GM23338 (cell line): Measurements from ENCODE around the gene UPK1B. TPM values are rescaled to one million over a fixed set of nuclear protein-coding genes. Genes with fewer than 3 reads are reported as not detected.

ENCODE experiments used
- ATAC-seq: fragments of 200-7000 bp; cut with Tn5 transposase; 3 replicates; pipeline ENCODE4 v1.9.1; 2020
- DNase-seq: peaks from one replicate; pipeline ENCODE4 v3.0.0-alpha.2; 2015; ENCODE audit warnings: low spot score
- H2AFZ ChIP-seq: fragments of 200-600 bp; sonication (generic); 2 replicates; pipeline ENCODE4 v1.8.0; 2016; ENCODE audit warnings: antibody characterized with exemption, mild to moderate bottlenecking, moderate library complexity
- H3F3A ChIP-seq: fragments of 200-600 bp; sonication (generic); replicated peaks from 2 replicates; pipeline ENCODE4 v1.8.0; 2017; ENCODE audit warnings: antibody characterized with exemption, mixed run types, low read depth
- H3K27ac ChIP-seq: fragments of 200-600 bp; sonication (generic); 2 replicates; pipeline ENCODE4 v1.6.1; 2016; ENCODE audit warnings: low read depth
- H3K27me3 ChIP-seq: fragments of 200-600 bp; sonication (generic); 2 replicates; pipeline ENCODE4 v1.8.0; 2016; ENCODE audit warnings: mild to moderate bottlenecking, mixed run types, moderate library complexity; ENCODE audit not compliant: insufficient read depth
- H3K36me3 ChIP-seq: fragments of 200-600 bp; sonication (generic); 2 replicates; pipeline ENCODE4 v1.8.0; 2016; ENCODE audit warnings: mild to moderate bottlenecking; ENCODE audit not compliant: insufficient read depth
- H3K4me1 ChIP-seq: fragments of 200-600 bp; sonication (generic); 2 replicates; pipeline ENCODE4 v1.8.0; 2016; ENCODE audit warnings: mild to moderate bottlenecking, moderate library complexity; ENCODE audit not compliant: insufficient read depth
- H3K4me2 ChIP-seq: fragments of 200-600 bp; sonication (generic); 2 replicates; pipeline ENCODE4 v1.7.1; 2017; ENCODE audit warnings: mixed run types
- H3K4me3 ChIP-seq: fragments of 200-600 bp; sonication (generic); 2 replicates; pipeline ENCODE4 v1.6.1; 2016; ENCODE audit warnings: mixed run types
- H3K79me2 ChIP-seq: fragments of 200-600 bp; sonication (generic); replicated peaks from 2 replicates; pipeline ENCODE4 v1.8.0; 2017; ENCODE audit warnings: mild to moderate bottlenecking; ENCODE audit not compliant: insufficient read depth
- H3K9me2 ChIP-seq: fragments of 200-600 bp; sonication (generic); 2 replicates; pipeline ENCODE4 v1.8.0; 2017; ENCODE audit not compliant: insufficient read depth
- H4K20me1 ChIP-seq: fragments of 200-600 bp; sonication (generic); replicated peaks from 2 replicates; pipeline ENCODE4 v1.8.0; 2017; ENCODE audit warnings: mild to moderate bottlenecking; ENCODE audit not compliant: insufficient read depth
- H3K27ac Mint-ChIP-seq: 2 replicates; pipeline ENCODE4 v1.8.0; 2020; ENCODE audit warnings: inconsistent platforms, mild to moderate bottlenecking, moderate library complexity, mixed read lengths
- H3K27me3 Mint-ChIP-seq: 3 replicates; pipeline ENCODE4 v1.8.0; 2022; ENCODE audit warnings: low read depth, mild to moderate bottlenecking, moderate library complexity, mixed read lengths, inconsistent platforms; ENCODE audit not compliant: insufficient read depth, poor library complexity
- H3K36me3 Mint-ChIP-seq: 3 replicates; pipeline ENCODE4 v1.8.0; 2021; ENCODE audit warnings: low read depth, mild to moderate bottlenecking, inconsistent platforms, moderate library complexity, mixed read lengths
- H3K4me1 Mint-ChIP-seq: 3 replicates; pipeline ENCODE4 v1.8.0; 2020; ENCODE audit warnings: mild to moderate bottlenecking, inconsistent platforms, mixed read lengths
- H3K4me3 Mint-ChIP-seq: 3 replicates; pipeline ENCODE4 v1.8.0; 2021; ENCODE audit warnings: moderate library complexity, mild to moderate bottlenecking, inconsistent platforms, mixed read lengths
- H3K9me3 Mint-ChIP-seq: 3 replicates; pipeline ENCODE4 v1.8.0; 2020; ENCODE audit warnings: moderate library complexity, mild to moderate bottlenecking, inconsistent platforms, mixed read lengths
- ETS1 ChIP-seq: IDR thresholded peaks from 2 replicates; pipeline ENCODE4 v1.6.1; 2016; ENCODE audit warnings: antibody characterized with exemption
- EZH2phosphoT487 ChIP-seq: fragments of 200-600 bp; sonication (generic); IDR thresholded peaks from one replicate; pipeline ENCODE4 v1.8.1; 2018; ENCODE audit warnings: antibody characterized with exemption; ENCODE audit not compliant: unreplicated experiment
- JUNB ChIP-seq: IDR thresholded peaks from one replicate; pipeline ENCODE4 v1.6.1; 2016; ENCODE audit warnings: antibody characterized with exemption; ENCODE audit not compliant: unreplicated experiment
- NANOG ChIP-seq: IDR thresholded peaks from 2 replicates; pipeline ENCODE4 v1.6.1; 2016; ENCODE audit warnings: antibody characterized with exemption, borderline replicate concordance
- POLR2AphosphoS5 ChIP-seq: IDR thresholded peaks from 2 replicates; pipeline ENCODE4 v1.6.1; 2016; ENCODE audit warnings: antibody characterized with exemption, low read depth
- STAT1 ChIP-seq: IDR thresholded peaks from one replicate; pipeline ENCODE4 v1.6.1; 2016; ENCODE audit warnings: antibody characterized with exemption; ENCODE audit not compliant: unreplicated experiment
- ZNF331 ChIP-seq: fragments of 250-450 bp; sonication (Bioruptor Pico); IDR thresholded peaks from 2 replicates; pipeline ENCODE4 v1.5.0; 2020; ENCODE audit warnings: low read depth, mild to moderate bottlenecking, moderate library complexity
- long read RNA-seq: library from polyadenylated mRNA; unstranded; transcript quantifications from one replicate; pipeline ENCODE4 v2.0.0, GENCODE V29; 2020; ENCODE audit not compliant: unreplicated experiment
- polyA plus RNA-seq: library from polyadenylated mRNA; unstranded; fragments of >200 nt; fragmentation: Nextera tagmentation; extraction: Ambion mirVana; gene quantifications from 2 replicates; pipeline ENCODE4 v1.2.1, GENCODE V29; 2016
- total RNA-seq: library from RNA; depleted of rRNA; stranded (reverse); fragments of >200 nt; shearing (Covaris generic); gene quantifications from 2 replicates; pipeline ENCODE4 v1.2.3, GENCODE V29; 2014; rRNA removed
- TF ChIP-seq, protein P1 (sequence below), 2 experiments: fragments of 200-600 bp in 1 of 2; sonication (generic) in 1 of 2; conservative IDR thresholded peaks; 2 replicates each; pipeline versions ENCODE4 v1.5.1 to v1.6.1; 2016 to 2017; ENCODE audit warnings: antibody characterized with exemption in 2 of 2, low read depth in 2 of 2, mild to moderate bottlenecking in 2 of 2, moderate library complexity in 1 of 2
- TF ChIP-seq, protein P2 (sequence below): IDR thresholded peaks from one replicate; pipeline ENCODE4 v1.6.1; 2018; ENCODE audit warnings: antibody characterized with exemption; ENCODE audit not compliant: unreplicated experiment

The UPK1B gene
- total RNA-seq (0.66 TPM in 1 of 2 replicates, not detected in the other), polyA plus RNA-seq (0.26 and 0.39 TPM in 2 replicates)
- long read RNA-seq = 0 reads

DNA sequence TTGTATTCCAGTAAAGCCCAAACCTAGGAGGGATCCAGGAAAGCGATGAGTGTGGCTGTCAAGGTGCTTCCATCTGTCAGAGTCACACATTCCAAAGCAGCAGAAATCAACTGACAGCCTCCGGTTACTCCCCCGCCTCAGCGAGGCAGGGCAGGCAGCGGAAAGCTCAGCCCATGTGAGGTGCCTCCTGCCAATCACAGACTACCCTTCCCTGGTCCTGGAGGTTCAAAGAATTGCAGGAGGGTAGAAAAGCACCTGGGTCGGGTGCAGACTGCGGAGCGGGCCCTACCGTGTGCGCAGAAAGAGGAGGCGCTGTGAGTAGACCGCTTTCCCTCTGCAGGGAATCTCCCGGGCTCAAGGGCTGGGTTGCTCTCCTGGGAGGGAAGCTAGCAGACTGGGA, at the start of gene UPK1B:
Gene UPK1B, plus strand, starts transcription at position 274 of the 400 bp plus-strand sequence. CDS start 13,144 bp downstream, outside the sequence.
- H3K9me2 ChIP-seq = no peaks in the 10 kb centered on the region
- no peaks in the 10 kb centered on the region for H4K20me1 ChIP-seq
- no peaks in the 10 kb centered on the region for H3K4me1 ChIP-seq
- peaks cover 4% of the 10 kb centered on the region for H3K4me1 Mint-ChIP-seq
- H3K36me3 ChIP-seq = no peaks in the 10 kb centered on the region
- H3K27me3 ChIP-seq = no peaks in the 10 kb centered on the region
- H3K27me3 Mint-ChIP-seq = no peaks in the 10 kb centered on the region
- H3K4me3 Mint-ChIP-seq = 0 out of 3 replicates have a peak within 1 kb of the TSS, but pooled peaks have one; percentile 6
- peak within 1 kb of the TSS; percentile 60; the same call in 1 of the 2 replicates for H2AFZ ChIP-seq
- H3K79me2 ChIP-seq = no peaks in the 10 kb centered on the region
- peaks cover 5% of the 10 kb centered on the region; the same call in 2 of the 3 replicates for H3K9me3 Mint-ChIP-seq
- H3K4me3 ChIP-seq = no peak within 1 kb of the TSS
- no peak within 1 kb of the TSS for H3K27ac Mint-ChIP-seq
- H3K36me3 Mint-ChIP-seq = no peaks in the 10 kb centered on the region
- no peak within 1 kb of the TSS for H3K4me2 ChIP-seq
- no peak within 1 kb of the TSS for H3K27ac ChIP-seq
- no peaks in the 10 kb centered on the region for H3F3A ChIP-seq
- DNase-seq (peak; percentile 84), ATAC-seq (peak; percentile 100)
- TF ChIP-seq, protein P1, sequence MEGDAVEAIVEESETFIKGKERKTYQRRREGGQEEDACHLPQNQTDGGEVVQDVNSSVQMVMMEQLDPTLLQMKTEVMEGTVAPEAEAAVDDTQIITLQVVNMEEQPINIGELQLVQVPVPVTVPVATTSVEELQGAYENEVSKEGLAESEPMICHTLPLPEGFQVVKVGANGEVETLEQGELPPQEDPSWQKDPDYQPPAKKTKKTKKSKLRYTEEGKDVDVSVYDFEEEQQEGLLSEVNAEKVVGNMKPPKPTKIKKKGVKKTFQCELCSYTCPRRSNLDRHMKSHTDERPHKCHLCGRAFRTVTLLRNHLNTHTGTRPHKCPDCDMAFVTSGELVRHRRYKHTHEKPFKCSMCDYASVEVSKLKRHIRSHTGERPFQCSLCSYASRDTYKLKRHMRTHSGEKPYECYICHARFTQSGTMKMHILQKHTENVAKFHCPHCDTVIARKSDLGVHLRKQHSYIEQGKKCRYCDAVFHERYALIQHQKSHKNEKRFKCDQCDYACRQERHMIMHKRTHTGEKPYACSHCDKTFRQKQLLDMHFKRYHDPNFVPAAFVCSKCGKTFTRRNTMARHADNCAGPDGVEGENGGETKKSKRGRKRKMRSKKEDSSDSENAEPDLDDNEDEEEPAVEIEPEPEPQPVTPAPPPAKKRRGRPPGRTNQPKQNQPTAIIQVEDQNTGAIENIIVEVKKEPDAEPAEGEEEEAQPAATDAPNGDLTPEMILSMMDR (conservative IDR thresholded peaks at IDR 0.05; ENCODE audit: low read depth in 2 of 2) = 0 out of 4 replicates have a peak, but pooled peaks of 1 of the 2 experiments have one; percentile 9
- TF ChIP-seq ZNF331 (CRISPR knock-in tag) = no peak

DNA sequence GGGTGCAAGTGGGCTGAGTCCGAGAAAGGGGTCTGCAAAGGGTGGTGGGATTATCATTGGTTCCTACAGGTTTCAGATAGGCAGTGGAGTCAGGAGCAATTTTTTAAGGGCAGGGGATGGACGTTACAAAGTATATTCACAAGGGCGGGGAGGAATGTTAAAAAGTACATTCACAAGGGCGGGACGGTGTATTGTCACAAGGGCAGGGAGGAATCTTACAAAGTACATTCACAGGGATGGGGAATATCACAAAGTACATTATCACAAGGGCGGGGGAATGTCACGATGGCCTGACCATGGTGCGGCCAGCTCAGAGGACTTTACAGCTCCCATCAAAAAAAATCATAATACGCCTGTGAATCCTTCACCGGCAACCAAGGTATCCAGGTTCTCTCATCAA, 48.1 kb upstream of the UPK1B start:
- TF ChIP-seq, protein P2, sequence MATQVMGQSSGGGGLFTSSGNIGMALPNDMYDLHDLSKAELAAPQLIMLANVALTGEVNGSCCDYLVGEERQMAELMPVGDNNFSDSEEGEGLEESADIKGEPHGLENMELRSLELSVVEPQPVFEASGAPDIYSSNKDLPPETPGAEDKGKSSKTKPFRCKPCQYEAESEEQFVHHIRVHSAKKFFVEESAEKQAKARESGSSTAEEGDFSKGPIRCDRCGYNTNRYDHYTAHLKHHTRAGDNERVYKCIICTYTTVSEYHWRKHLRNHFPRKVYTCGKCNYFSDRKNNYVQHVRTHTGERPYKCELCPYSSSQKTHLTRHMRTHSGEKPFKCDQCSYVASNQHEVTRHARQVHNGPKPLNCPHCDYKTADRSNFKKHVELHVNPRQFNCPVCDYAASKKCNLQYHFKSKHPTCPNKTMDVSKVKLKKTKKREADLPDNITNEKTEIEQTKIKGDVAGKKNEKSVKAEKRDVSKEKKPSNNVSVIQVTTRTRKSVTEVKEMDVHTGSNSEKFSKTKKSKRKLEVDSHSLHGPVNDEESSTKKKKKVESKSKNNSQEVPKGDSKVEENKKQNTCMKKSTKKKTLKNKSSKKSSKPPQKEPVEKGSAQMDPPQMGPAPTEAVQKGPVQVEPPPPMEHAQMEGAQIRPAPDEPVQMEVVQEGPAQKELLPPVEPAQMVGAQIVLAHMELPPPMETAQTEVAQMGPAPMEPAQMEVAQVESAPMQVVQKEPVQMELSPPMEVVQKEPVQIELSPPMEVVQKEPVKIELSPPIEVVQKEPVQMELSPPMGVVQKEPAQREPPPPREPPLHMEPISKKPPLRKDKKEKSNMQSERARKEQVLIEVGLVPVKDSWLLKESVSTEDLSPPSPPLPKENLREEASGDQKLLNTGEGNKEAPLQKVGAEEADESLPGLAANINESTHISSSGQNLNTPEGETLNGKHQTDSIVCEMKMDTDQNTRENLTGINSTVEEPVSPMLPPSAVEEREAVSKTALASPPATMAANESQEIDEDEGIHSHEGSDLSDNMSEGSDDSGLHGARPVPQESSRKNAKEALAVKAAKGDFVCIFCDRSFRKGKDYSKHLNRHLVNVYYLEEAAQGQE = no peak
- TF ChIP-seq POLR2AphosphoS5 (no peak), EZH2phosphoT487 (no peak), JUNB (no peak), ZNF331 (CRISPR knock-in tag) (no peak), ETS1 (no peak), NANOG (no peak), STAT1 (no peak)
- TF ChIP-seq, protein P1 (conservative IDR thresholded peaks at IDR 0.05; ENCODE audit: low read depth in 2 of 2) = no peak
- Histone ChIP-seq H3K27me3 (no peaks in the 10 kb centered on the region), H3K79me2 (no peaks in the 10 kb centered on the region), H3K4me3 (no peak overlapping the region), H3K4me1 (peaks cover 5% of the 10 kb centered on the region; the same call in 1 of the 2 replicates), H3K36me3 (no peaks in the 10 kb centered on the region), H3F3A (no peaks in the 10 kb centered on the region), H3K4me2 (no peak overlapping the region), H2AFZ (0 out of 2 replicates have a peak overlapping the region, but pooled peaks have one; percentile 64), H3K27ac (no peak overlapping the region), H4K20me1 (no peaks in the 10 kb centered on the region), H3K9me2 (peaks cover 13% of the 10 kb centered on the region)
- peaks cover 10% of the 10 kb centered on the region for H3K4me1 Mint-ChIP-seq
- peaks cover 15% of the 10 kb centered on the region for H3K9me3 Mint-ChIP-seq
- H3K27me3 Mint-ChIP-seq = peaks cover 1% of the 10 kb centered on the region
- peaks cover 15% of the 10 kb centered on the region for H3K36me3 Mint-ChIP-seq
- no peak overlapping the region for H3K4me3 Mint-ChIP-seq
- DNase-seq = no peak
- no peak for ATAC-seq
- H3K27ac Mint-ChIP-seq = no peak overlapping the region
